ENCODE data around the gene ALDH2.
"Not testable (repeated sequence)": the region's sequence is repeated elsewhere in the genome, so short reads cannot be mapped to it uniquely, and the experiment has no call there.

ALDH2 gene

GRCh38 chr12:111759991-111760390 is 6.7 kb upstream of the ALDH2 start:
- no peak for DNase-seq

DNA sequence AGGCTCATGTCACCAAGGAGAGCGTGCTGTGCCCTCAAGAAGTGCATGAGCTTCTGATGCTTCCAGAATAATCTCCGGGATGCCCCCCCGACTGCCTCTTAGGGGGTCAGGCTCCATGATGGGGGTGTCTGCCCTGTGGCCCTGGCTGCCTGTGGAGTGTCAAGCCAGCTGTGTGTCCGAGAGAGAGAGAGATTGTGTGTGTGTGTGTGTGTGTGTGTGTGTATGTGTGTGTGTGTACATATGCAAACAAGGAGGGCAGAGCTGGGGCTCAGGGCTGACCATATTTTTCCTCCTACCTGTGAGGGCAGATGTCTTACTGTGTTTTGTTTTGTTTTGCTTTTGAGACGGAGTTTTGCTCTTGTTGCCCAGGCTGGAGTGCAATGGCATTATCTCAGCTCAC is 5.6 kb upstream of the ALDH2 start:
- DNase-seq, result no peak

DNA sequence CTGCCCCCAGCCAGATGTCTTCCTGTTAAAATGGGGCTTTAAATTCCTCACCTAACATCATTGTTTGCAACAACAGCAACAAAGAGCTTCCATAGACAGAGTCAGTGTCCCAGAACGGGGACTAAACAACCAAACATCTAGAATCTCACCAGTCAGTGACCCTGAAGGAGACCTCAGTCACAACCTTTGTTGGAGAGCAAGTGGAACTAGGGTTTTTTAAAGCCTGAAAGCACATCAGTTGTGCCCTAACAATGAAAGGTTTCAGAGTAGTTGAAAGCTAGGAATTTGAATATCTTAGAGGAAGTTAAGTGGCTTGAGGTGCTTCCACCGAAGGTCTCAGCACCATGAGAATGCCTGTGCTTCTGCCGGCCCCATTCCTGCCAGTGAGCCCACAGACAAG is 5.0 kb upstream of the ALDH2 start:
- DNase-seq, result peak in 1 of 2 experiments; percentile 37

DNA sequence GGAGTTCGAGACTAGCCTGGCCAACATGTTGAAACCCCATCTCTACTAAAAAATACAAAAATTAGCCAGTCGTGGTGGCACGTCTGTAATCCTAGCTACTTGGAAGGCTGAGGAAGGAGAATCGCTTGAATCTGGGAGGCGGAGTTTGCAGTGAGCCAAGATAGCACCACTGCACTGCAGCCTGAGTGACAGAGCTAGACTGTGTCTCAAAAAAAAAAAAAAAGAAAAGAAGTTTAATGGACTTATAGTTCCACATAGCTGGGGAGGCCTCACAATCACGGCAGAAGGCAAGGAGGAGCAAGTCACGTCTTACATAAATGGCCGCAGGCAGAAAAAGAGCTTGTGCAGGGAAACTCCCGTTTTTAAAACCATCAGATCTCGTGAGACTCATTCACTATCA is 3.2 kb upstream of the ALDH2 start:
- not testable (repeated sequence) for DNase-seq

DNA sequence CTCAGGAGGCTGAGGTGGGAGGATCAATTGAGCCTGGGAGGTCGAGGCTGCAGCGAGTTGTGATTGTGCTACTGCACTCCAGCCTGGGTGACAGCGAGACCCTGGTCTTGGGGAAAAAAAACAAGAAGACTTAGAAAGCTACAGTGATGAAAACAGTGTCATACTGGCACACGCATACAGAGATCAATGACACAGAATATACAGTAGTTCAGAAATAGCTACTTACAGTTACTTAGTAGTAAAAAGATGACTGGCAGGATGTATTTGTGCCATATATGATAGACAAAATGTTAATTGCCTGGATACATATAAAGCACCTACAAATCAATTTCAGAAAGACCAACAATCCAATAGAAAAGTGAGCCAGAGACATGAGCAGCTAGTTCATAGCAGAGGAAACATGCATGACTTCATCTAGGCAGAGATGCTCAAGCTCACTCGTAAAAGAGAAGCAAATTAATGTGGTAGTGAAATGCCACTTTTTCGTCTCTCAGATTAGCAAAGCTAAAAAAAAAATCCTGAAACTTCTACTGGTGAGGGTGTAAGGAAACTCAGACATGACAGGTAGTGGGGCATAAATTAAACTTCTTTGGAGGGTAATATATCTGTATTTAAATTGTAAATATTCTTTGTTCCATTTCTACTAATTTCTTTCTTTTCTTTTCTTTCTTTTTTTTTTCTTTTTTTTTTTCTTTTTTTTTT is 2.5 kb upstream of the ALDH2 start:
- DNase-seq, result no peak

DNA sequence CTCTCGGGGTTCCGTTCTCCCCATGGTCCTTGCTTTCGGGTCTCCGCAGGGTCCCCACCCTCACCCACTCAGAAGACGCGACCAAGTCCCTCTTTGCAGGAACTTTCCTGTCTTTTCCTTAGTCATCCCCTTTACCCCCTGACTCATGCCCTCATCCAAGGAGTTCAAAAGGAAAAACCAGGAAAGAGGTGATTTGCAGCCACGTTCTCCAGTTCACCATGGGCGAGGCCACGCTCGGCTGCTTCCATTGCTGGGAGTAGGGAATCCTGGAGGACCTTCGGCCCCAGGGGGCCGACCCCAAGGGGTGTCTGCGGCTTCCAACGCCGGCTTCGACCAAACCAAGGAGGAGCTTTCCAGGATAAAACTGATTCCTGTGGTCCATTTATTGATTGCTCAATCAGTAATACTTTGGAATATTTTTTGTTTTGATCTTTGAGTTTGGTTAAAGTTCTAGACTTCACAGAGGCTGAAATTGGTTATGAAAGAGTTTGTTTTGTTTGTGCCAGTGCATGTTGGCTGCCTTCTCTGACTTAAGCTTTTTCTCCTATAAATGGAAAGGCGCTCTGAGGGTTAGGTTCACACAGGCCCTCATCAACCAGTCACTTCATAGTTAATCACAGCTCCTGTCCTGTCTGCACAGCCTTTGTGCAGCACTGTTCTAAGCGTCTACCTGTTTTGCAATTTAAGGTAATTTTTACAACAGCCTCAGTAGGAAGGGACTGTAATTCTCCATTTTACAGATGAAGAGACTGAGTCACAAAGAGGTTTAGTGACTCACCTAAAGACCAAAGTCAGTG is 827 bp downstream of the ALDH2 start:
- DNase-seq, result no peak

GRCh38 chr12:111768159-111768895 is 1.6 kb downstream of the ALDH2 start:
- no peak for DNase-seq

GRCh38 chr12:111769599-111769998 is 2.9 kb downstream of the ALDH2 start:
- no peak for DNase-seq

DNA sequence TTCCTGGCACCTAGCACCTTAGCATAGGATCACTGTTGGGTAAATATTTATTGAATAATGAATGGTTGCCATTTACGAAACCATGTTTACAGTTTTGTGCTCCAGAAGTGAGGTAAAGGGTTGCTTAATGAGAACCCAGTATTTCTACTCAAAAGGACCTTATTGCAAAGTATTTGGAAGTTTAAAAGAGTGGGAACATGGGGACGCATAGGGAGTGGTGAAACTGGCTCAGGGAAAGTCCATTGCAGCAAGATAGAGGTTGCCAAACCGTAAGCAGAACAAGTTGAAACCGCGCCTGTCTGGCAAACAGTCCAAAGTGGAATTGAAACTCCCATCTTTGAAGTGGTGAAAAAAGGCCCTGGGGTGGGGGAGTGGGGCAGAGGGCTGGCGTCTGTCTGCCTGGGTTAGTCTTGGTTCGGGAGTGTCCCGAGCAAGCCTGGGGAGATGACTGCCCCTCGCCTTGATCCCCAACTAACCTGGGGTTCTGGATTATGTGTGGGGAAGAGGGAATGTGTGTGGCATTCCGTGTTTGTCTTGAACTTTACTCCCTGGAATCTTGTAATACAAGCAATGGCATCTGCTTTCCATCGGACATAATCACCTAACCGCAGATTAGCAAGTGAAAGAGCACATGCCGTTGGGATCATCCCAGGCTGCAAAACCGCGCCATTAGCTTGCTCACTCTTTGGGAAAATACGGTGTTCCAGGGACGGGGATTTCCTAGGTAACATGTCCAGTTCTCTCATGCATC is 7.2 kb downstream of the ALDH2 start:
- DNase-seq, result no peak

DNA sequence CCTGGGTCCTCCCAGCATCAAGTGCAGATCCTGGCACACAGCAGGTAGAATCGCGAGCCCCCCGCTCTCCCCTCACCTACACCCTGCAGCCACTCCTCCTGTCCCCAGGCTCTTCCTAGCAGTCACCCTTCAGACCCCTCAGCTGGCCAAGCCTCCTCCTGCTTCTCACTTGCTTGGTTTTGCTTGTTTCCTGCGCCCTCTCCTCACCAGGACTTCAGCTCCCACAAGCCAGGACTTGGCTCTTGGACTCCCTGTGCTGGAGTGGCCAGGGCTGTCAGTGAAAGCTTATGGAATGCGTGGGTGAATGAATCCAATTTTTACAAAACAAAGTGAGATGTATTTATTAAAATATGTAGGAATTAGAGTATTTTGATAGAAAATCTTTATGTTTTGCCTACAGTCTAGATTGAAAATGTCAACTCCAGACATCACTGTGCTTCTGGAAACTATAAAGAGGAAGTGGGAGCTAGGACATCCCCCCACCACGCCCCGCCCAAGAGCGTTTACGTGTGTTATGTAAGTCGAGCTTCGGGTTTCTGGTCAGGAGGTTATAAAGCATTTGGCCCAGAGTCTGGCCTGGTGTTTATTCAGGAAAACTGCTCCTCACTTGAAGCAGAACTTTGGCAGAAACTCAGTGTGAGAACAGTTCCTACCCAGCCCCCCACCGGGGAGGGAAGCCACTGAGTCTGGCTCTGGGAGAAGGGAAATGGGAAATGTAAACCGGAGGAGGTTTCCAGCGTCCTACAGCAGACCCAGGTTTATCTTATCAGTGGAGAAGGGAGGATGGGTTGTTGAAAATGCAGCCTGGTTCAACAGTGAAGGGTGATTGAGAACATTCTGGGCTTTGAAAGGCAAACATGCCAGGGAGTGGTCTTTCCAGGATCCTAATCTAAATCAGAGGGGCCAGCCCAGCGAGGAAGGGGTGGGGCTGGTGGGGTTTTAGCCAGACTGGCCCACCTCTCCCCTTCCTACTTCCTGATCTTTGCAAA is 8.8 kb downstream of the ALDH2 start:
- peak; percentile 90 to 93 for DNase-seq

GRCh38 chr12:111776836-111777344 is 10.2 kb downstream of the ALDH2 start:
- DNase-seq, result no peak

- DNase-seq, result no peak
Observed at GRCh38 chr12:111777345-111778045, 10.8 kb downstream of the ALDH2 start.

GRCh38 chr12:111780166-111780565 is 13.4 kb downstream of the ALDH2 start:
- no peak for DNase-seq

DNA sequence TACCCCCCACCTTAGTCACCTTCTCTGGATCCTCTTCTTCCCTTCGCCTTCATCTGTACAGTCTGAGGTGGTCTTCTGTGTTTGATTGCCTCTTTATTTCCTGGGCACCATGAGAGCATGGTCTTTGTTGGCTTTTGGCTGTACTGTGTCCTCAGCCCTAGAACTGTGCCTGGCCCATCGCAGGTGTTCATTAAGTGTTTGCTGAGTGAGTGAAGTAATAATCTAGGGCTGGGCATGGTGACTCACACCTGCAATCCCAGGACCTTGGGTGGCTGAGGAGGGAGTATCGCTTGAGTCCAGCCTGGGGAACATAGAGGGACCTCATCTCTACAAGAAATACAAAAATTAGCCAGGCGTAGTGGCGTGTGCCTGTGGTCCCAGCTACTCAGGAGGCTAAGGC is 13.9 kb downstream of the ALDH2 start:
- no peak for DNase-seq

GRCh38 chr12:111781085-111781658 is 14.4 kb downstream of the ALDH2 start:
- DNase-seq, result no peak

GRCh38 chr12:111783046-111783445 is 16.3 kb downstream of the ALDH2 start:
- DNase-seq, result no peak

DNA sequence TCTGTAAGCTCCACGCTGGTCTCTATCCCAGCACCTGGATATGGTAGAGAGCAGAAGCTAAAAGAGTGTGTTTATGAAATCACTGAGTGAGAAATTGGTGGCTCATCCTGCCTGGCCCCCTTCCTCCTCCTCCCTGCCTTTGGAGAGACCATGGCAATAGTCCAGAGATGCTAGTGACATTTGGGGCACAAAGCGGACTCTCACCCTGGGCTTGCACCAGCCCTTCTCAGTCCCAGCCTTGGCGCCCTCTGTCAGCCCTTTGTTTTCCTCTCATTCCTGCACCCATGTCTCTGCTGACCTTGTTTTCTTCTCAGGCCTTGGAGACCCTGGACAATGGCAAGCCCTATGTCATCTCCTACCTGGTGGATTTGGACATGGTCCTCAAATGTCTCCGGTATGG is 18.2 kb downstream of the ALDH2 start:
- no peak for DNase-seq

DNA sequence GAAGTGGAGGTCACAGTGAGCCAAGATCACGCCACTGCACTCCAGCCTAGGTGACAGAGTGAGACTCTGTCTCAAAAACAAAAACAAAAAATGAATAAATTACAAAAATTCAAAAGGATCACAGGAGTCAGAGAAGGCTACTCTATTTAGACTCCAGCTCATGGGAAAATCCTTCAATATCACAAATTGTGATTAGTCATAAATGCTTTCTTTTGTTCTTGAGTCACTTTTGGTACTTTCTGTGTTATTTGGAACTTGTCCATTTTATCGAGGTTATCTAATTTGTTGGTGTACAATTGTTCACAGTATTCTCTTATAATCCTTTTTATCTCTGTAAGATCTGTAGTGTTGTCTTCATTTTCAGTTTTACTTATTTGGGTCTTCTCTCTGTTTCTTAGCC is 18.9 kb downstream of the ALDH2 start:
- no peak for DNase-seq

DNA sequence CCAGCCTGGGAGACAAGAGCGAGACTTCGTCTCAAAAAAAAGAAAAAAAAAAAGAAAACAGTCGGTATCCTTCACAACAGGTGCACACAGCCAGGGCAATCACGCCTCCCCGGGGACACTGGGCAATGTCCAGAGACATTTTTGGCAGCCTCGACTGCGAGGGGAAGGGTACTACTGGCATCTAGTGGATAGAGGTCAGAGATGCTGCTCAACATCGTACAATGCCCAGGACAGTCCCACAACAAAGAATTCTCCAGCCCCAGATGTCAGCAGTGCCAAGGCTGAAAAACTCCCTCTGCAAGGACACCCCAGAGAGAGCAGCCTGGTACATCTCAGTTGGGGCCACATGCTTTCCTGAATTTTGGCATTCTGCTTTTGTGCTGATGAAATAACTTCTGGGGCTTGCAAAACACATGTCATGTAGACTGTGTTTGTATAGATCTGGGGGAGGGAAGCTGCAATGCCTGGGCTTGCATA is 21.5 kb downstream of the ALDH2 start:
- peak; percentile 11 to 47 for DNase-seq

DNA sequence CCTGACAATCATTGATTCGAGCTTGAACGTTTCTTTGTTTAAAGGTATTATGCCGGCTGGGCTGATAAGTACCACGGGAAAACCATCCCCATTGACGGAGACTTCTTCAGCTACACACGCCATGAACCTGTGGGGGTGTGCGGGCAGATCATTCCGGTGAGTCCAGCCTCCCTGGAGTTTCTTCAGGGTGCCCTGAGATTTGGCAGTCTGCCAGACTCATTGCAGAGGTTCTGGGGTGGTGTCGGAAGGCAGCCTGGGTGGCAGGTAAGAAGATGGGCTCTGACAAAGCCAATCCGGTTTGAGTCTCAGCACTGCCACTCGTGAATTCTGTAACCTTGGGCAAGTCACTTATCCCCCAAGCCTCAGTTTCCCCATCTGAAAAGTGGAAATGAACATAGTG is 23.0 kb downstream of the ALDH2 start:
- no peak for DNase-seq

Measured in Kasumi-1 (cell line).